B cell (primary cell): Measurements from ENCODE around the gene CIZ1.

ENCODE experiments used
- EZH2 ChIP-seq: IDR thresholded peaks from 2 replicates; pipeline ENCODE4 v1.6.1; 2012; ENCODE audit warnings: borderline replicate concordance, low read depth, mild to moderate bottlenecking, moderate library complexity, low read length; ENCODE audit not compliant: insufficient read depth, poor library complexity, severe bottlenecking
- TF ChIP-seq, protein P1 (sequence below): fragments of 200-600 bp; IDR thresholded peaks from one replicate; pipeline ENCODE4 v1.8.0; 2022; ENCODE audit warnings: antibody characterized with exemption, mild to moderate bottlenecking

GRCh38 chr9:128143525-128144238 is 47.7 kb downstream of the CIZ1 start:
- TF ChIP-seq, protein P1, sequence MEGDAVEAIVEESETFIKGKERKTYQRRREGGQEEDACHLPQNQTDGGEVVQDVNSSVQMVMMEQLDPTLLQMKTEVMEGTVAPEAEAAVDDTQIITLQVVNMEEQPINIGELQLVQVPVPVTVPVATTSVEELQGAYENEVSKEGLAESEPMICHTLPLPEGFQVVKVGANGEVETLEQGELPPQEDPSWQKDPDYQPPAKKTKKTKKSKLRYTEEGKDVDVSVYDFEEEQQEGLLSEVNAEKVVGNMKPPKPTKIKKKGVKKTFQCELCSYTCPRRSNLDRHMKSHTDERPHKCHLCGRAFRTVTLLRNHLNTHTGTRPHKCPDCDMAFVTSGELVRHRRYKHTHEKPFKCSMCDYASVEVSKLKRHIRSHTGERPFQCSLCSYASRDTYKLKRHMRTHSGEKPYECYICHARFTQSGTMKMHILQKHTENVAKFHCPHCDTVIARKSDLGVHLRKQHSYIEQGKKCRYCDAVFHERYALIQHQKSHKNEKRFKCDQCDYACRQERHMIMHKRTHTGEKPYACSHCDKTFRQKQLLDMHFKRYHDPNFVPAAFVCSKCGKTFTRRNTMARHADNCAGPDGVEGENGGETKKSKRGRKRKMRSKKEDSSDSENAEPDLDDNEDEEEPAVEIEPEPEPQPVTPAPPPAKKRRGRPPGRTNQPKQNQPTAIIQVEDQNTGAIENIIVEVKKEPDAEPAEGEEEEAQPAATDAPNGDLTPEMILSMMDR, result no peak
- TF ChIP-seq EZH2, result no peak
